Measurements from ENCODE around the gene RNU1-3.
"Not testable (repeated sequence)": the region's sequence is repeated elsewhere in the genome, so short reads cannot be mapped to it uniquely, and the experiment has no call there.

RNU1-3 gene

DNA sequence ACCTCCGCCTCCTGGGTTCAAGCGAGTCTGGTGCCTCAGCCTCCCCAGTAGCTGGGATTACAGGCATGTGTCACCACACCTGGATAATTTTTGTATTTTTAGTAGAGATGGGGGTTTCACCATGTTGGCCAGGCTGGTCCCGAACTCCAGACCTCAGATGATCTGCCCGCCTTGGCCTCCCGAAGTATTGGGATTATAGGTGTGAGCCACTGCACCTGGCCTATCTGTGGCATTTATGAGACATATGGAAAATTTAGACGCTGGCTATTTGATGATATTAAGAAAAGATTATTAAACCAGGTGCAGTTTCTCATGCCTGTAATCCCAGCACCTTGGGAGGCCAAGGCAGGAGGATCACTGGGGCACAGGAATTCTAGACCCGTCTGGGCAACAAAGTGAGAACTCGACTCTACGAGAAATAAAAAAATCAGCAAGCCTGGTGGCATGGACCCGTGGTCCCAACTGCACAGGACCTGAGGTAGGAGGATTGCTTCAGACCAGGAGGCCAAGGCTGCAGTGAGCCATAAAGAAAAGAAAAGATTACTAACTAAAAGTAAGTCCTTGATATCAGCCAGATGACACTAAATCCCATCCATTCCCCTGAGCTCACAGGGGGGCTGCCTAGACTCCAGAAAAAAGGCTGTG, 30.1 kb downstream of the RNU1-3 start:
- peak; percentile 59 for DNase-seq

DNA sequence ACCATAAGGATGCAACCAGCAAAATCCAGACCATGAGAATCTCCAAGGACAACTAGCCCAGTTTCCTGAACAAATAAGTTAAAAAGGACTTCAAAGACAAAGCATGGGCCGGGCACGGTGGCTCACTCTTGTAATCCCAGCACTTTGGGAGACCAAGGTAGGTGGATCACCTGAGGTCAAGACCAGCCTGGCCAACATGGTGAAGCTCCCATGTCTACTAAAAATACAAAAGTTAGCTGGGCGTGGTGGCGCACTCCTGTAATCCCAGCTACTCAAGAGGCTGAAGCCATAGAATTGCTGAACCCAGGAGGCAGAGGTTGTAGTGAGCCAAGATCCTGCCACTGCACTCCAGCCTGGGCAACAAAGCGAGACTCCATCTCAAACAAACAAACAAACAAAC, 30.8 kb downstream of the RNU1-3 start:
- DNase-seq, result peak; percentile 54

DNA sequence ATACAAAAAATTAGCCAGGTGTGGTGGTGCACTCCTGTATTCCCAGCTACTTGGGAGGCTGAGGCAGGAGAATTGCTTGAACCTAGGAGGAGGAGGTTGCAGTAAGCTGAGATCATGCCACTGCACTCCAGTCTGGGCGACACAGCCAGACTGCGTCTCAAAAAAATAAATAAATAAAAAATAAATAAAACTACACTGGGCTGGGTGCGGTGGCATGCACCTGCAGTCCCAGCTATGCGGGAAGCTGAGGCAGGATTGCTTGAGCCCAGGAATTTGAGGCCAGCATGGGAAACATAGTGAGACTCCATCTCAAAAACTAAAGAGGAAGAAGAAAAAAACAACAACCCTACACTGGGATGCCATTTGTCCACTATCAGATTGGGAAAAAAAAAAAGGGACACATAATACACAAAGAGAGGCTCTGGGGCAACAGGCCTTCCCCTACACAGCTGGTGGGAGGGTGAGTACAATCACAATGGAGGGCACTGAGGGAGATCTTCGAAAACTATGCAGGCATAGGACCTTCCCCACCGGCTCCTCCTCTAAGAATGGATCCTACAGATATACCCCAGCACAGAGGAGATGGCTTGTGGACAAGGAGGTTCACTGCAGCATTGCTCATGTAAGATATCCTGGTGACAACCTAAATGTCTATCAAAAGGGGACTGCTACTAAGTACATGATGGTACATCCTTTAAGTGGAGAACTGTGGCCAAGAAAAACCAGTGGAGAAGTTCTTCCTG, 33.0 kb downstream of the RNU1-3 start:
- DNase-seq, result peak; percentile 51

DNA sequence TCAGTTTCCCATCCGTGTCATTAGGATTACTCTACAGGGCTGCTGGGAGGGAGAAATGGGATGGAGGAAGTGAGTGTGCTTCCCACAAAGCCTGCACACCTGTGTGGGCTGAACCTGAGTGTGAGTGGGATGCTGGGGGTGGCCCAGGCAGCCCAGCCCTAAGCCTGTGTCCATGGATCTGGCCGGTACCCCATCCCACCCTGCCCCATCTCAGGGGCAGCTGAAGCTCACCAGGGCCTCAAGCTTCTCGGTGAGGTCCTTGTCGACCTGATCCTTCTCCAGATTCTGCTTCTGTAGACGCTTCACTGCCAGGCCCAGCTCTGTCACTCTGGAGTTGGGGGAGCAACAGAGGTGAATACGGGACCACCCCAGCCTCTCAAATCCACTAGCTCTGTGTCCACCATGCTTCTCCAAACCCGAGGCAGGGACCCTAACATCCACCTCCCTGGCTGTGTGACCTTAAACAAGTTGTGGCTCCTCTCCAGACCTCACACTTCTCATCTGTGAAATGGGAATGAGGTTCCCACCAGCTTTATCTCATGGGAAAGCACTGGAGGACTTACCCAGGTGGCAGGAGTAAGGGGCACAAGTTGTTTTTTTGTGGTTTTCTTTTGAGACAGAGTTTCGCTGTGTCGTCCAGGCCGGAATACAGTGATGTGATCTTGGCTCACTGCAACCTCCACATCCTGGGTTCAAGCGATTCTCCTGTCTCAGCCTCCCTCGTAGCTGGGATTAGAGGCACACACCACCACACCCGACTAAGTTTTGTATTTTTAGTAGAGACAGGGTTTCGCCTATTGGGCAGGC, 34.5 kb downstream of the RNU1-3 start:
- DNase-seq, result peak; percentile 62

DNA sequence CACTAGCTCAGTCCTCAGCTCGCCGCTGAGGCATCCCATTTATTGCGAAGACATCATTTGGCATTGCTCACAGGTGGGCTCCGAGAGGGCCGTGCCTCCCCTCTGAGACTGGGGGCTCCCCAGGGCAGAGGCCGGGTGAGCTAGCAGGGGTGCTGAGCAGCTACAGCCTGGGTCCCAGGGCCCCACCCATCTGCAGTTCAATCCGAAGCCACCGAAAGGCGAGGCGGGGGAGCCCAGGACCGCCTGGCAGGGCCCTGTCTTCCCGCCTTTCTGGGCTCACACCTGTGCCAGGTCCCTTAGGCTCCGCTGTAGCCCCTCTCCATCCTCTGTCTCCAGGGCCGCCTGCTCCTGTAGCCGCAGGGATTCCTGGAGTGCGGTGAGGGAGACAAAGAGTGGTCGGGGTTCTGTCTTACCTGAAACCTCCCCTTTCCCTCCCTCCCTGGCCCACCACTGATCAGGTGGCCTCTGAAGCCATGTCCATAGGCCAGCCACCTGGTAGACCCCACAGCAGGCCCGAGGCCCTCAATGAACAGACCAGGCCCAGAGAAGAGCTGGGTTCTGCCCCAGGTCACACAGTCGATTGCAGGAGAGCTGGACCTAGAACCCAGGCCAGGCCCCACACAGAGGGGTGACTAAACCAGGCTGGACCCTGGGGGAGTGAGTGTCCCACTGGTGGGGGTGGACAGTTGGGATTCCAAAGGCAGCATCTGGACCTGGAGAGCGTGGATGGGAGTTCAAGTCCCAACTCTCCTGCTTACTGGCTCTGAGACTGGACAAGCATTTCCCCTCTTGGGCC, 35.3 kb downstream of the RNU1-3 start:
- DNase-seq, result peak; percentile 71

DNA sequence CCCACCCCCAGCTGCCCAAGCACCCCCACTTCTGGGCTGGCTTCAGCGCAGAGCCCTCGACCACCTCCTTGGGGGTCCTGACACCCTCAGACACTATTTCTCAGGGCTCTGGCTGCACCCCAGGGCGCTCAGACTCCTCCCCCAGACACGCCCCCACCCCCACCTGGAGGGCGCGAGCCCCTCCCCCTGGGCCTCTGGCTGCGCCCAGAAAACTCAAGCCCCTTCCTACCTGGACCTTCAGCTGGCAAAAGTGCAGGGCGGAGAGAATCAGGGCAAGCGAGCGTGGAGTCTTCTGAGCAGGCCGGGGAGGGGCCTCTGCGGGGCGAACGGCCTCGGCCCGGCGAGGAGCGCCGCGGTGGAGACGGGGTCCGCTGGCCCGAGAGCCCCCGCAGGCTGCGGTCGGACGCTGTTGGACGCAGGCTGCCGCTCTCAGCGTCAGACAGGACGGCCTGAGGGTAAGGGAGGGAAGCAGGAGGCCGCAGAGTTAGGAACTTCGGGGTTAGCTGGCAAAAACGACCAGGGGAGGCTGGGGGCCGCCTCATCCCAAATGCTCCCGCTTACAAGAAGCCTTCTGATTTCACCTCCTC, 36.0 kb downstream of the RNU1-3 start:
- peak; percentile 67 for DNase-seq

DNA sequence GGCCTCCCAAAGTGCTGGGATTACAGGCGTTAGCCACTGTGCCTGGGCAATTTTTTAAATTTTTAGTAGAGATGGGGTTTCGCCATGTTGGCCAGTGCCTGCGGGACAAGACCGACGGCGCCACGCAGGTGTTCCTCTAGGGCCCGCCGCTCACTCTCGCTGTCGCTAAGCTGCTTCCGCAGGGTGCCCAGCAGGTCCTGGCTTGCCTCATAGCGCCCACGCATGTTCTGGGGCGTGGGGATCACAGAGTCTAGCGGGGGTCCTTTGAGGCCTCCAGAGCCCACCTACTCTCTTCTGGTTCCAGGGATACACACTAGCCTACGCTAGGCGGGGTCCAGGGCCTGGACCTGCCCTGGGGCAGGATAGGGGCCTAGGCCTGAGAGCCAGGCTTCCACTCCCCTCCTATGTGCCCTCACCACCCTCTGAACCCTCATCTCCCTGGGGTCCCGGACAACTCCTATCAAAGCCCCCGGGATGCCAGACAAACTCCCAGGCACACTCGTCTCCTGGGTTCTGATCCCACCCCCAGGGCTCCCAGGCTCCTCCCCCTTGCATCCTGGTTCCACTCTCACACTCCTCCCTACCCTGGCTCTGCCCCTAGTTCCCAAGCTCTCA, 36.7 kb downstream of the RNU1-3 start:
- DNase-seq, result peak; percentile 64

DNA sequence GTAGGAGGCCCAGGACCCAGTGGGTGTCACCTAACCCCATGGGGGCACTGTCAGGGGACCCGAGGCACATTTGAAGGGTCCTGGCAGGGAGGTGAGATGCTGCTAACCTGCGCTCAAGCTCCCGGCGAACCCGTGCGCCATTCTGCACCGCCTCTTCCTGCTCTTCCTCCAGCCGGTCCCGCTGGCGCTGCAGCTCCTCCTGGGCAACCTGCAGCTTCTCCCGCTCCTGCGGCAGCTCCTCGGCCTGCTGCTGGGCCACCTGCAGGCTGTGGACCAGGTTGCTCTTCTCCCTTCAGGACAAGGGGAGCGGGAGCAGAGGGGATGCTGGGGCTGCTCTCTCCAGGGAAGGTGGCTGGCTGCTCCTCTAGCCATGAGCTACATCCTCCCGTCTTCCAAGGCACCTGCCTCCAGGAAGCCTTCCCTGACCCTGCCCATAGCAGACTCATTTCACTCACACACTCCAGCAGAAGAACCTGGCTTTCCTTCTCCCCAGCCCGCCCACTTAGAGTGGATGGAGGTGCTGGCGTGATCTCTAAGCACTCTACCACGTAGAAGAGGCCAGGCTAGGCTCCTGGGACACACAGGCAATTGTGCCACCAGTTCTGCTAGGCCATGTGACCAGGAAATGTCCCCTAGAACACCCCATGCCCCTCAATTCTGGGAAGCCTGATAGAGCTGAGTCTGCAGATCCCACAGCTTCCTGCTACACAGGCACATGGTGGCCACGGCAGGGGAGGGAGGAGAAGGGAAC, 38.2 kb downstream of the RNU1-3 start:
- DNase-seq, result peak; percentile 77

DNA sequence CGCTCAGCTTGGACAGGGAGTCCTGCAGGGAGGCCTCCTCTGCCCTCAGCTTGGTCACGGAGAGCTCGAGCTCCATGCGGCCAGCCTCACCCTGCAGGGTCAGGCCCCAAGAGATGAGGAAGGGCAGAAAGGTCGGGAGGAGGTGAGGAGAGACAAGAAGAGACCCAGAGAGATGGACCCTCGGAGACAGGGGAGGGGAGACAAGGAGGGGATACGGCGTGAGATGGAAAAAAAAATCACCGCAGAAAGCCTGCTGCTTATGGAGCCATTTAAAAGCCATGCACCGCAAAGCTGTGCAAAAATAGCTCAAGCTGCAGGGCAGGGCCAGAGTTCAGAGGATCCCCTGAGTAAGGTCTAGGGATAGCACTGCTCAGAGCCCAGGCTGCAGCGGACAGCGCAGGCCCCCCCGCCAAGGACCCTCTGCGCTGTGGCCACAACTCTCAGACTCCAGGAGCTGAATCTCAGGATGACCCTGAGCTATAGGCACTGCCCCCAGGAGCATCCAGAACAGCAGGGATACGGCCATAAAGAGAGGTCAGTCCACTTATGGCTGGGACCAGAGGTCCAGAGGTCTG, 40.3 kb downstream of the RNU1-3 start:
- not testable (repeated sequence) for DNase-seq

DNA sequence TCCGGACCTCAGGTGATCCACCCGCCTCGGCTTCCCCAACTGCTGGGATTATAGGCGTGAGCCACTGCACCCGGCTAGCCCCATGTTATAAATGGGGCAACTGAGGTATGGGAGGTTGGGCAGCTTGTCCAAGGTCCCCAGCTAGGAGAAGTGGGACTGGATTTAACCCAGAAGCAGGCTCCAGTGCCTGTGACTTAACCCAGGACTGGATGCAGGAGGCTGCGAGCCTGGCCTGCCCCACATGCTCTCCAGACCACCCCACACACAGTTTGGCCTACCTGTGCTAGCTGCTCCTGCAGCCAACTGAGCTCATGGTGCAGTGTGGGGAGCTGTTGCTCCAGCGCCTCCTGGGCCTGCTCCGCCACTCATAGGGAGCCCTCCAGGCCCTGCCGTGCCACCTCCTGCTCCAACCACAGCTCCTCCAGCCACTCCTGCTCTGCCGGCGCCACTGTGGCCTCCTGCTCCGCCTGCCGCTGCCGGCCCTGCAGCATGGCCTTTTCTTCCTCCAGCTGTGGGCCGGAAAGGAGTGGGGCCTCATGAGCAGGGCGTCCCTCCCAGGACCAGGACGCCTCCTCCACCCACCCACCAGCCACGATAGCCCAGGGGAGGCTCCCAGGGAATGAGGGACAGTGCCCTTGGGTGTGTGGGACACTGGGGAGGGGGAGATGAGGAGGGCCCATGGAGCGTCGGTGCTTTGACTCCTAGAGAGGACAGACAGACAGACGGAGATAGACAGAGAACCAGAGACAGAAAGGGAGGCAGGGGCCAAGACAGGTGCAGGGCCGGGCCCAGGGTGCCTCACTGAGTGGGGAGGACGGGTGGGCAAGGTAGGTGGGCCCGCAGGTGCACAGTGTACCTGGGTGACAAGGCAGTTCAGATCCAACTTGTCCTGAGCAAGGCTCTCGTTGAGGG, 41.0 kb downstream of the RNU1-3 start:
- peak; percentile 77 for DNase-seq

DNA sequence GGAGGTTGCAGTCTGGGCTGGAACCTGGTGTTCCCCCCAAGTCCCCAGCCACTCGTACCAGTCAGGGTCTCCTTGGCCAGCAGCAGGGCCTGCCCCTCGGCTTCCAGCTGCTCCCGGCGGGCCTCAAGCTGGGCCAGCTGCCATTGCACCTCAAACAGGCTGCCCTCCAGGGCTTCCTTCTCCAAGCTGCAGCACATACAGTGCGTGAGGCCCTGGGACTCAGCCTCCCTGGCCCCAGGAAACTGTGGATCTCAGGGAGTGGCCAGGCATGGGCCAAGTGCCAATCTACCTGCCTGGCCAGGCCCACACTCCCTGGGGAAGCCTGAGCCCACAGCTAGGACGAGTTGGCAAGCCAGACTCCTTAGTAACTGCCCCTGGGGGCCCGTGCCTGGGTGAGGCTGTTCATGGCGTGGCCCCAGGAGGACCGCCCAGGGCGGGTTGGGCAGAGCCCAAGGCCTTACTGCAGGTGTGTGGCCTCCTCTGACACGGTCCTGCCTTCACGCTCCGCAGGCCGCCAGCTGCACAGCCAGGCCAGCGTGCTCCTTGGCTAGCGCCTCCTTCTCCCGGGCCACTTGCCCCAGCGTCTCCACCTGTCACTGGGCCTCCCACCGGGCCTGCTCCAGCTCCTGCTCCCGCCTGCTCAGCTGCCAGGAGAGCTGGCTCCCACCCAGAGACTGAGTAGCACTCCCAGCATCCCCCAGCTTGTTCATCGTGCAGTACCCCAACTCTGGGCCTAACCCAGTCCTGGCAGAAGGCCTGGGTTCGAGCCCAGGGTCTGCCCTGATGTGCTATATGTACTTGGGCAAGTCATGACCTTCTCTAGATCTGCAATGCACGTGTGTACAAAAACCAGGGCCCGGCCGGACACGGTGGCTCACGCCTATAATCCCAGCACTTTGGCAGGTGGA, 42.7 kb downstream of the RNU1-3 start:
- DNase-seq, result peak; percentile 72

DNA sequence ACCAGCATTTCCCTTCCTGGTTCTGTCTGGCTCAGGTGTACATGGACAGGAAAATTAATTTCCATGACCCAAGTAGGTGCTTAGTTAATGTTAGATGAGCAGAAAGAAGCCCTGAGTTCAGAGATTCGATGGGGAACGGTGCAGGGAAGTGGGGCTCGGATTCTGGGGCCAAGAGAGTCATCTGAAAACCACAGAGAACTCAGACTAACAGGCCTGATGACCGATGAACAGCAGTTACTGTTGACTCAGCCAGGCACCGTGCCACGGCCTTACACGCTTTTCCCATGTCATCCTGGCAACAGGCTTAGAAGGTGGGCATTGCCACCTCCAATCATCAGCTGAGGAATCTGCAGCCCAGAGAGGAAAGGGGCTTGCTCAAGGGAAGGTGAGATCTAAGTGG, 43.4 kb downstream of the RNU1-3 start:
- DNase-seq, result peak; percentile 62

DNA sequence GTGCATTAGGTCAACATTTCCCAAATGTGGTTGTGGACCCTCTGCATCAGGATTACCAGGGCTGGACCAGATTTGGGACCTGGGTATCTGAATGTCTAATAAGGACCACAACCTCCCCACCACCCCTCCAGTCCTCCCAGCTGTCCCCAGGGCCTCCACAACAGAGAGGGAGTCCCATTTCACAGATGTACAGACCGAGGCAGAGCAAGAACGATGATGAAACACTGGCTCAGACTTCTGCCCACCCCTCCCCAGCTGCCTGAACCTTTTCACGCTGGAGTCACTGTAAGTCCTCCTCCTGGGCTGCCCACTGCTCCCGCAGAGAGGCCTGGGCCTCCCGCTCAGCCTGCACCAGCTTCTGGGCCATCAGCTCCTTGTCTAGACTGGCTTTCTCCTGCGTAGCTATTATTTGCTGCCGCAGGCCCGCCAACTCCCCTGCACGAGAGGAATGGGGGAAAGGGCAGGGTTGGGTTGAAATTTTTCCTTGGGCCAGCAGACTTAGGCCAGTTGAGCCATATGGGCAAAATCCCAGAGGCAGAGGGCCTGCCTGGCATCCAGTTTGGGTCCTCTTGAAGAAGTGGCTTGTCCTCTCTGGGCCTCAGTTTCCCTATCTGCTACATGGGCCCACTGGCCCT, 45.0 kb downstream of the RNU1-3 start:
- DNase-seq, result peak; percentile 63

DNA sequence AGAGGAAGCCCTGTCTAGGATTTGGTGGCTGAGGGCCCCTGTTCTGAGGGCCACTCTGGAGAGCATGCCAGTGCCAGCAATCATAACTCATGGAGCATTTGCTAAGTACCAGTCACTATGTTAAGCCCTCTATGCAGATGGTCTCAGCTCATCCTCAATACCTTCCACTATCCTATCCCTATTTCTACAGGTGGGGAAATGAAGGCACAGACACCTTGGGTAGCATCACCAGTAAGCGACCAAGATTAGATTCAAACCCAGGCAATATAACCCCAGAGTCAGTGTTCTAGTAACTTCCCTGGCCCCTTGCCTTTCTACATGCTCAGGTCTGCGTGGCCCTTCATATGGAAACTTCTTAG, 45.5 kb downstream of the RNU1-3 start:
- no peak for DNase-seq

DNA sequence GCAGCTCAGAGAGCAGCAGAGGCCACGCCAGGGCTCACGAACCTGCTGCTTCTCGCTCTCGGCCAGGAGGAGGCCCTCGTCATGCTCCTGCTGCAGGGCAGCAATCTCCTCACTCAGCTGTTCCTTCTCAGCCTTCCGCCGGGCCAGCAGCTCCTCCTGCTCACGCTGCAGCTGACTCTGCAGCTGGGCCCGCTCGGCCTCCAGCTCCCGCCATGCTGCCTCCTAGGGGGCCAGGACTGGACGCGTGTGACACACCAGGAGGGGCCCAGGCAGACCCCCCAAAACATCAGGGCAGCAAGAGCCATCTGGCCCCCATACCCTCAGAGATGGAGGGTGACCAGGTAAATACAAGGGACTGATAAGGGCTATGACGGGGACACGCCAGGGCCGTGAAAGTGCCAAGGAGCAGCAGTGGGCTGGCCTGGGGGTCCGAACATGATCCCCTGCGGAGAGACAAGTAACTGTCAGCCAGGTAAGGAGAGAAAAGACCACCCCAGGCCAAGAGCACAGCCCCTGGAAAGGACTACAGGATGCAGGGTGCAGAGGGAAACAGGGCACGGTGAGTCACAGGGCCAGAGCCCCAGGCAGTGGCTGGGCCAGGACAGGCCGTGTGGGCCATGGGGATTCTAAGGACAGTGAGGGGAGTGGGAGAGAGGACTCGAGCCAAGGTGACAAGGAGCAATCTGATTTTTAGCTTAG, 46.8 kb downstream of the RNU1-3 start:
- peak; percentile 81 for DNase-seq

DNA sequence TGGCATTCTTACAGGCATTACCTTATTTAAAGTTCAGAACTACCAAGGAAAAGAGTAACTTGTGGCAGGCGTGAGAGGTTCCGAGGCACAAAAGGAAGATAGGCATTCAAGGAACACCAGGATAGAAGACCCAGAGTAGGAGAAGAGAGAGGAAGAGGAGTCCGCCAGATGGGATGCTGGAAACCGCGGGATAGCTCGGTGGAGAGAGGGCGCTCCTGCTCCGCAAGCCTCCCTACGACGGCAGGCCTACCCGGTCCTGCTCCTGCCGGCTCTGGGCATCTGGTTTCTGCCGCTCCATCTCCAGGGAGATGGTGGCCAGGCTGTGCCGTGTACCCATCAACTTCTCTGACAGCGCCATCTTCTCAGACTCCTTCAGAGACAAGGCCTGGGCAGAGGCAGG, 48.0 kb downstream of the RNU1-3 start:
- peak; percentile 84 for DNase-seq

DNA sequence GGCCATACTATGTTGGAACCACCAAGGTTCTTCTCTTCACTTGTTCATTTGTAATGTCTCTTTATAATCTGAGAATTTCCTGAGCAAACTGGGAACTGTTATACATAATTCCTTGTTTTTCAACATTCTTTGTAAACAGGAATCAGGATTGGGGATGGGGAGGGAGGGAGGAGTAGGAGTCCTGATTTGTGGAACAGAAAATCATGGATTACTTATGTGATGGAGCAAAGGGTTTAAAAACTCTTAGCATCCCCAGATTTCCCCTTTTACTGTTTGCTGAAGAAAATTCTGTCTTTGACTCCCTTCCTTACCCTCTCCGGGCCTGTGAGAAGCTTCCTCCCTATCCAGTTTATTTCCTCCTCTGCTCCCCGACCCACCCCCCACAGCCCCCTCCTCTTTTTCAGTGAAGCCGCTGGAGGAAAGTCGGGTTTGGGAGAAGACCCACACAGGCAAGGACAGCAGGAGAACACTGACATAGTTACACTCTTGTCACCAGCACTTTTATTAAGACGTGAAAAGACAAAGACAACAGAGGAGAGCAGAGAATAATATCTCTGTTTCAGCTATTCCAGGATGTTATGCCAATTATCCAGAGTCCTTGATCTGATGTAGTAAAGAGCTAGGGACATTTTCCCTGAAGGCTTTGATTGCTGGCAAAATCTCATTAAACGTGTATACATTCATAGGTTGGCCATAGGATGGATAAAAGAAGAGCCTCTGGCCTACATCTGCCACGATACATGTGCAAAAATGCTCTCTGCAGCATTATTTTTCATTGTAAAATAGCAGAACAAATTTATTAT, 48.8 kb downstream of the RNU1-3 start:
- no peak for DNase-seq

Data from islet precursor cell (in vitro differentiated cells).